A673 (cell line): ENCODE measurements around the gene B3GALT5. TPM values are rescaled to one million over a fixed set of nuclear protein-coding genes. Genes with fewer than 3 reads are reported as not detected.

Experiments used
- BruUV-seq: library from RNA; stranded (reverse); fragments of 400-500 nt; replicated peaks from 2 replicates; lab custom pipeline; 2021; lab: Mats Ljungman, UMichigan
- CTCF ChIA-PET: fragments of 300-600 bp; sonication (Branson Sonifier 250); formaldehyde crosslinking; loops from one replicate; lab custom pipeline; 2022; ENCODE audit warnings: antibody characterized with exemption; lab: Charles Lee
- POLR2A ChIA-PET: fragments of 300-600 bp; sonication (Branson Sonifier 250); formaldehyde crosslinking; loops from one replicate; lab custom pipeline; 2022; ENCODE audit warnings: antibody characterized with exemption; ENCODE audit not compliant: low non-redundant PET; lab: Charles Lee
- DNase-seq: peaks from one replicate; pipeline ENCODE4 v3.0.0-alpha.2; 2015; ENCODE audit warnings: low spot score
- H3K27ac ChIP-seq: fragments of 200-600 bp; sonication (generic); 2 replicates; pipeline ENCODE4 v1.5.1; 2016; ENCODE audit warnings: mixed run types, low read depth, mild to moderate bottlenecking, mixed read lengths, antibody characterized with exemption, low read length; ENCODE audit not compliant: poor library complexity, severe bottlenecking
- H3K27me3 ChIP-seq: fragments of 200-600 bp; sonication (generic); replicated peaks from 2 replicates; pipeline ENCODE4 v1.6.1; 2017; ENCODE audit warnings: mixed run types, low read depth, mild to moderate bottlenecking, mixed read lengths, antibody characterized with exemption, low read length; ENCODE audit not compliant: insufficient read depth, poor library complexity
- H3K36me3 ChIP-seq: fragments of 200-600 bp; sonication (generic); 2 replicates; pipeline ENCODE4 v1.6.1; 2016; ENCODE audit warnings: mixed run types, mild to moderate bottlenecking, mixed read lengths, antibody characterized with exemption, low read length; ENCODE audit not compliant: insufficient read depth, poor library complexity, severe bottlenecking
- H3K4me1 ChIP-seq: fragments of 200-600 bp; sonication (generic); 2 replicates; pipeline ENCODE4 v1.6.1; 2017; ENCODE audit warnings: mixed run types, mild to moderate bottlenecking, mixed read lengths, antibody characterized with exemption, low read length; ENCODE audit not compliant: insufficient read depth, poor library complexity, severe bottlenecking
- H3K4me3 ChIP-seq: fragments of 200-600 bp; sonication (generic); 2 replicates; pipeline ENCODE4 v1.5.1; 2016; ENCODE audit warnings: low read depth, mixed run types, mild to moderate bottlenecking, mixed read lengths, low read length; ENCODE audit not compliant: poor library complexity, severe bottlenecking
- H3K9me3 ChIP-seq: fragments of 200-600 bp; sonication (generic); 2 replicates; pipeline ENCODE4 v1.6.1; 2016; ENCODE audit warnings: mixed run types, low read depth, mild to moderate bottlenecking, mixed read lengths, antibody characterized with exemption, low read length; ENCODE audit not compliant: poor library complexity, severe bottlenecking
- EZH2 ChIP-seq: fragments of 200-600 bp; sonication (generic); IDR thresholded peaks from 2 replicates; pipeline ENCODE4 v1.6.1; 2017; ENCODE audit warnings: borderline replicate concordance, low read depth, mild to moderate bottlenecking, mixed read lengths, antibody characterized with exemption, low read length; ENCODE audit not compliant: poor library complexity, severe bottlenecking
- intact Hi-C: fragments of 100-400 bp; cut with micrococcal nuclease; formaldehyde crosslinking; loops from one replicate; pipeline ENCODE4 v1.10.0; 2022; ENCODE audit not compliant: unreplicated experiment
- total RNA-seq: library from RNA; stranded (reverse); gene quantifications from 2 replicates; pipeline ENCODE4 v1.2.3, GENCODE V29; 2021
- TF ChIP-seq, protein P1 (sequence below): fragments of 300-800, 200-600 bp; sonication (generic); conservative IDR thresholded peaks from 2 replicates; pipeline ENCODE4 v1.5.1; 2017; ENCODE audit warnings: low read depth, mild to moderate bottlenecking, antibody characterized with exemption, low read length, moderate library complexity, mixed read lengths

The B3GALT5 gene
- total RNA-seq, 1 experiment from 2014 or later: 0.32 TPM

DNA sequence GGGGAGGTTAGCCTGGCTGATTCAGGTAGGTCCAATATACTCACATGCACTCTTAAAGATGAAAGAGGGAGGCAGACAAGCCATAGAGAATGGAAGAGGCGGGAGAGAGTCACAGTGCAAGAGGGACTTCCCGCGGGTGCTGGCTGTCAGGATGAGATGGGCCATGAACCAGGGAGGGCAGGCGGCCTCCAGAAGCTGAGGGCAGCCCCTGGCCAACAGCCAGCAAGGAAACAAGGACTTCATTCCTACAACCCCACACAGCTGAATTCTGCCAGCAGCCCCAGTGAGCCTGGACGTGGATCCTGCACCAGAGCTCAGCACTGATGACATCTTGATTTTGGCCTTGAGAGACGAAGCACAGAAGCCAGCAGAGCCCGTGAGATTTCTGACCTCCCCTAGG lies 15.1 kb upstream of the B3GALT5 start:
- H3K27ac ChIP-seq: no peak overlapping the region
- POLR2A ChIA-PET: no interaction called here

GRCh38 chr21:39599191-39599970 lies 13.4 kb upstream of the B3GALT5 start:
- POLR2A ChIA-PET: no interaction called here
- no TSS peak for BruUV-seq
- no peaks in the 10 kb centered on the region for H3K36me3 ChIP-seq
- TF ChIP-seq, protein P1, sequence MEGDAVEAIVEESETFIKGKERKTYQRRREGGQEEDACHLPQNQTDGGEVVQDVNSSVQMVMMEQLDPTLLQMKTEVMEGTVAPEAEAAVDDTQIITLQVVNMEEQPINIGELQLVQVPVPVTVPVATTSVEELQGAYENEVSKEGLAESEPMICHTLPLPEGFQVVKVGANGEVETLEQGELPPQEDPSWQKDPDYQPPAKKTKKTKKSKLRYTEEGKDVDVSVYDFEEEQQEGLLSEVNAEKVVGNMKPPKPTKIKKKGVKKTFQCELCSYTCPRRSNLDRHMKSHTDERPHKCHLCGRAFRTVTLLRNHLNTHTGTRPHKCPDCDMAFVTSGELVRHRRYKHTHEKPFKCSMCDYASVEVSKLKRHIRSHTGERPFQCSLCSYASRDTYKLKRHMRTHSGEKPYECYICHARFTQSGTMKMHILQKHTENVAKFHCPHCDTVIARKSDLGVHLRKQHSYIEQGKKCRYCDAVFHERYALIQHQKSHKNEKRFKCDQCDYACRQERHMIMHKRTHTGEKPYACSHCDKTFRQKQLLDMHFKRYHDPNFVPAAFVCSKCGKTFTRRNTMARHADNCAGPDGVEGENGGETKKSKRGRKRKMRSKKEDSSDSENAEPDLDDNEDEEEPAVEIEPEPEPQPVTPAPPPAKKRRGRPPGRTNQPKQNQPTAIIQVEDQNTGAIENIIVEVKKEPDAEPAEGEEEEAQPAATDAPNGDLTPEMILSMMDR: no peak
- no peak for TF ChIP-seq EZH2
- H3K4me3 ChIP-seq: no peak overlapping the region
- H3K9me3 ChIP-seq: no peaks in the 10 kb centered on the region
- H3K27me3 ChIP-seq: no peaks in the 10 kb centered on the region
- H3K4me1 ChIP-seq: no peaks in the 10 kb centered on the region
- intact Hi-C loops: no loop called here
- DNase-seq: no peak
- H3K27ac ChIP-seq: no peak overlapping the region
- CTCF ChIA-PET: no interaction called here

More for the DNA sequence above, 15.1 kb upstream of the B3GALT5 start:
- Histone ChIP-seq H3K9me3 (no peaks in the 10 kb centered on the region), H3K4me1 (no peaks in the 10 kb centered on the region), H3K27me3 (no peaks in the 10 kb centered on the region), H3K4me3 (no peak overlapping the region), H3K36me3 (no peaks in the 10 kb centered on the region)
- no TSS peak for BruUV-seq
- no peak for DNase-seq
- CTCF ChIA-PET: no interaction called here
- intact Hi-C loops: no loop called here
- TF ChIP-seq, protein P1: no peak
- TF ChIP-seq EZH2: no peak

DNA sequence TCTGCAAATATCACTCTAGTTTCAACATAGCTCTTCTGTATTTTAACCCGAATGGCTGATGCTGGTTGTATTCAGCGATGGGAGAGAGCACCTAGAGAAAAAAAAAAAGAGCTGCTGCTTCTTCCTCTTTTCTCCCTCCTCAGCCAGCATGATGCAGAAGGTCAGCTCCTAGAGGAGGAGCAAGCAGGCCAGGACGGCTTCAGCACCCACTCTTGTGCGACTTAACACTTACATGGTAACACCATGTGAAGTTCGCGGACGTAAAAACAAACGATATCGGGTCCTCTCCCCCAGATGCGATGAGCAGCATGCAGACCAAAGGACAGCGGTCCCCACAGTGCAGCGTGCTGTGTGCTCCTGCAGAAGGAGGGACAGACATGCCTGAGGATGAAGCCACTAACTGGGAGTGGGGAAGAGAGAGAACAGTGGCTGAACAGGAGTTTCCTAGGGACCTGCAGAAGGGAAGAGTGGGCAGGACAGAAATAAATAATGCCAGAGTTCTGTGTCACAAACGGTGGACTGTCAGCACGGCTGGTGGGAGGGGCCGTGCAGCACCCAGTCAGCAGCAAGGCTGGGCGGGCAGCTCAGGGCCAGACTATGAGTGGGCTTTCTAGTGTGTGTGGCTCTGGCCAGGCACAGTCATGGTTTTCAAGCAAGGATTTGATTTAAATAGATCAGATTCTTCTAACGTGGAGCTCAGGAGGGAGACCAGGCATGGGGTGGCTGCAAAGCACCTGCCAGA lies 11.4 kb upstream of the B3GALT5 start:
- H3K4me1 ChIP-seq: no peaks in the 10 kb centered on the region
- no peak for DNase-seq
- TF ChIP-seq, protein P1: no peak
- no peak for TF ChIP-seq EZH2
- no peak overlapping the region for H3K27ac ChIP-seq
- POLR2A ChIA-PET: no interaction called here
- H3K9me3 ChIP-seq: no peaks in the 10 kb centered on the region
- no TSS peak for BruUV-seq
- CTCF ChIA-PET: no interaction called here
- no peak overlapping the region for H3K4me3 ChIP-seq
- intact Hi-C loops: no loop called here
- H3K27me3 ChIP-seq: no peaks in the 10 kb centered on the region
- H3K36me3 ChIP-seq: no peaks in the 10 kb centered on the region
